Measurements from ENCODE around the gene WDPCP. TPM values are rescaled to one million over a fixed set of nuclear protein-coding genes. Genes with fewer than 3 reads are reported as not detected.
"Not testable (repeated sequence)": the region's sequence is repeated elsewhere in the genome, so short reads cannot be mapped to it uniquely, and the experiment has no call there.

The WDPCP gene
- total and polyA plus RNA-seq, 5 donors from 2014 or later = 2.9 to 9.4 (median 3.9) TPM

- Mint-ChIP-seq H3K27ac (no peak overlapping the region), H3K4me3 (peak overlapping the region in 1 of 4 donors; percentile 21), H3K36me3 (peaks cover 24% of the 10 kb centered on the region), H3K27me3 (no peaks in the 10 kb centered on the region), H3K4me1 (no peaks in the 10 kb centered on the region), H3K9me3 (peaks cover 0 to 17% (median 3%) of the 10 kb centered on the region in 7 donors)
- Histone ChIP-seq H3K27me3 (ENCODE audit: control insufficient read depth, insufficient read depth, low read length) (no peaks in the 10 kb centered on the region), H3K9me3 (ENCODE audit: control insufficient read depth in 2 of 2, low read length in 2 of 2) (no peaks in the 10 kb centered on the region), H3K4me3 (ENCODE audit: low read depth, low read length) (no peak overlapping the region), H3K36me3 (ENCODE audit: control insufficient read depth, insufficient read depth, low read length) (no peaks in the 10 kb centered on the region), H3K27ac (ENCODE audit: insufficient read depth, low read length, poor library complexity, severe bottlenecking) (no peak overlapping the region), H3K4me1 (ENCODE audit: control insufficient read depth, insufficient read depth, low read length, poor library complexity, severe bottlenecking) (no peaks in the 10 kb centered on the region)
- no peak for ATAC-seq (ENCODE audit: low read depth in 2 of 2)
- peak in 2 of 3 donors; percentile 28 to 73 for DNase-seq
Measured at GRCh38 chr2:63424329-63425078, 163.8 kb downstream of the WDPCP start.

- no peak for DNase-seq
- H3K4me3 Mint-ChIP-seq = no peak overlapping the region
- H3K36me3 Mint-ChIP-seq = peaks cover 15% of the 10 kb centered on the region
- Histone ChIP-seq H3K9me3 (ENCODE audit: control insufficient read depth in 2 of 2, low read length in 2 of 2) (no peaks in the 10 kb centered on the region), H3K4me3 (ENCODE audit: low read depth, low read length) (no peak overlapping the region), H3K27me3 (ENCODE audit: control insufficient read depth, insufficient read depth, low read length) (no peaks in the 10 kb centered on the region), H3K27ac (ENCODE audit: insufficient read depth, low read length, poor library complexity, severe bottlenecking) (no peak overlapping the region), H3K4me1 (ENCODE audit: control insufficient read depth, insufficient read depth, low read length, poor library complexity, severe bottlenecking) (no peaks in the 10 kb centered on the region), H3K36me3 (ENCODE audit: control insufficient read depth, insufficient read depth, low read length) (no peaks in the 10 kb centered on the region)
- no peaks in the 10 kb centered on the region for H3K4me1 Mint-ChIP-seq
- no peak overlapping the region for H3K27ac Mint-ChIP-seq
- H3K27me3 Mint-ChIP-seq = no peaks in the 10 kb centered on the region
- H3K9me3 Mint-ChIP-seq = peaks cover 0 to 5% (median 1%) of the 10 kb centered on the region in 7 donors
- no peak for ATAC-seq (ENCODE audit: low read depth in 2 of 2)
Measured at GRCh38 chr2:63422556-63422955, 165.7 kb downstream of the WDPCP start.

GRCh38 chr2:63408530-63408929 is 179.7 kb downstream of the WDPCP start:
- H3K4me3 ChIP-seq (ENCODE audit: low read depth, low read length) = no peak overlapping the region
- no peaks in the 10 kb centered on the region for H3K36me3 ChIP-seq (ENCODE audit: control insufficient read depth, insufficient read depth, low read length)
- ATAC-seq (ENCODE audit: low read depth in 2 of 2) (no peak), DNase-seq (no peak)
- H3K27ac ChIP-seq (ENCODE audit: insufficient read depth, low read length, poor library complexity, severe bottlenecking) = no peak overlapping the region
- Mint-ChIP-seq H3K4me3 (no peak overlapping the region), H3K27ac (no peak overlapping the region), H3K36me3 (no peaks in the 10 kb centered on the region), H3K27me3 (no peaks in the 10 kb centered on the region), H3K4me1 (peaks cover 0 to 2% (median 0%) of the 10 kb centered on the region in 4 donors), H3K9me3 (peaks cover 0 to 2% (median 0%) of the 10 kb centered on the region in 7 donors)
- no peaks in the 10 kb centered on the region for H3K9me3 ChIP-seq (ENCODE audit: control insufficient read depth in 2 of 2, low read length in 2 of 2)
- H3K27me3 ChIP-seq (ENCODE audit: control insufficient read depth, insufficient read depth, low read length) = no peaks in the 10 kb centered on the region
- no peaks in the 10 kb centered on the region for H3K4me1 ChIP-seq (ENCODE audit: control insufficient read depth, insufficient read depth, low read length, poor library complexity, severe bottlenecking)

- Histone ChIP-seq H3K27ac (ENCODE audit: insufficient read depth, low read length, poor library complexity, severe bottlenecking) (no peak overlapping the region), H3K27me3 (ENCODE audit: control insufficient read depth, insufficient read depth, low read length) (no peaks in the 10 kb centered on the region), H3K36me3 (ENCODE audit: control insufficient read depth, insufficient read depth, low read length) (no peaks in the 10 kb centered on the region), H3K9me3 (ENCODE audit: control insufficient read depth in 2 of 2, low read length in 2 of 2) (no peaks in the 10 kb centered on the region), H3K4me1 (ENCODE audit: control insufficient read depth, insufficient read depth, low read length, poor library complexity, severe bottlenecking) (no peaks in the 10 kb centered on the region), H3K4me3 (ENCODE audit: low read depth, low read length) (no peak overlapping the region)
- no peak overlapping the region for H3K27ac Mint-ChIP-seq
- no peak overlapping the region for H3K4me3 Mint-ChIP-seq
- no peaks in the 10 kb centered on the region for H3K27me3 Mint-ChIP-seq
- H3K9me3 Mint-ChIP-seq = peaks cover 0 to 7% (median 0%) of the 10 kb centered on the region in 7 donors
- H3K36me3 Mint-ChIP-seq = peaks cover 12% of the 10 kb centered on the region
- DNase-seq = no peak
- ATAC-seq (ENCODE audit: low read depth in 2 of 2) = no peak
- peaks cover 0 to 2% (median 0%) of the 10 kb centered on the region in 4 donors for H3K4me1 Mint-ChIP-seq
Measured at GRCh38 chr2:63406641-63407040, 181.6 kb downstream of the WDPCP start.

GRCh38 chr2:63403820-63404219 is 184.5 kb downstream of the WDPCP start:
- Histone ChIP-seq H3K27me3 (ENCODE audit: control insufficient read depth, insufficient read depth, low read length) (no peaks in the 10 kb centered on the region), H3K9me3 (ENCODE audit: control insufficient read depth in 2 of 2, low read length in 2 of 2) (no peaks in the 10 kb centered on the region), H3K36me3 (ENCODE audit: control insufficient read depth, insufficient read depth, low read length) (no peaks in the 10 kb centered on the region), H3K4me3 (ENCODE audit: low read depth, low read length) (no peak overlapping the region), H3K4me1 (ENCODE audit: control insufficient read depth, insufficient read depth, low read length, poor library complexity, severe bottlenecking) (no peaks in the 10 kb centered on the region), H3K27ac (ENCODE audit: insufficient read depth, low read length, poor library complexity, severe bottlenecking) (no peak overlapping the region)
- peaks cover 0 to 2% (median 0%) of the 10 kb centered on the region in 4 donors for H3K4me1 Mint-ChIP-seq
- no peak overlapping the region for H3K4me3 Mint-ChIP-seq
- H3K9me3 Mint-ChIP-seq = peaks cover 0 to 7% (median 1%) of the 10 kb centered on the region in 7 donors
- no peak for ATAC-seq (ENCODE audit: low read depth in 2 of 2)
- no peaks in the 10 kb centered on the region for H3K27me3 Mint-ChIP-seq
- no peak for DNase-seq
- H3K27ac Mint-ChIP-seq = no peak overlapping the region
- H3K36me3 Mint-ChIP-seq = peaks cover 12% of the 10 kb centered on the region

GRCh38 chr2:63402889-63403288 is 185.4 kb downstream of the WDPCP start:
- not testable (repeated sequence) for H3K9me3 ChIP-seq (ENCODE audit: control insufficient read depth in 2 of 2, low read length in 2 of 2); H3K27ac Mint-ChIP-seq; H3K4me1 Mint-ChIP-seq; H3K9me3 Mint-ChIP-seq; DNase-seq; H3K27me3 Mint-ChIP-seq; H3K4me3 ChIP-seq (ENCODE audit: low read depth, low read length); H3K4me1 ChIP-seq (ENCODE audit: control insufficient read depth, insufficient read depth, low read length, poor library complexity, severe bottlenecking); H3K4me3 Mint-ChIP-seq; ATAC-seq (ENCODE audit: low read depth in 2 of 2); H3K36me3 ChIP-seq (ENCODE audit: control insufficient read depth, insufficient read depth, low read length); H3K27ac ChIP-seq (ENCODE audit: insufficient read depth, low read length, poor library complexity, severe bottlenecking); H3K27me3 ChIP-seq (ENCODE audit: control insufficient read depth, insufficient read depth, low read length)
- peaks cover 12% of the 10 kb centered on the region for H3K36me3 Mint-ChIP-seq

GRCh38 chr2:63399156-63399555 is 189.1 kb downstream of the WDPCP start:
- Histone ChIP-seq H3K27me3 (ENCODE audit: control insufficient read depth, insufficient read depth, low read length) (no peaks in the 10 kb centered on the region), H3K4me1 (ENCODE audit: control insufficient read depth, insufficient read depth, low read length, poor library complexity, severe bottlenecking) (no peaks in the 10 kb centered on the region), H3K4me3 (ENCODE audit: low read depth, low read length) (no peak overlapping the region), H3K9me3 (ENCODE audit: control insufficient read depth in 2 of 2, low read length in 2 of 2) (no peaks in the 10 kb centered on the region), H3K36me3 (ENCODE audit: control insufficient read depth, insufficient read depth, low read length) (no peaks in the 10 kb centered on the region), H3K27ac (ENCODE audit: insufficient read depth, low read length, poor library complexity, severe bottlenecking) (no peak overlapping the region)
- no peak overlapping the region for H3K27ac Mint-ChIP-seq
- DNase-seq (no peak), ATAC-seq (ENCODE audit: low read depth in 2 of 2) (no peak)
- H3K9me3 Mint-ChIP-seq = peaks cover 0 to 7% (median 5%) of the 10 kb centered on the region in 7 donors
- H3K4me1 Mint-ChIP-seq = no peaks in the 10 kb centered on the region
- H3K27me3 Mint-ChIP-seq = no peaks in the 10 kb centered on the region
- H3K36me3 Mint-ChIP-seq = peaks cover 25% of the 10 kb centered on the region
- no peak overlapping the region for H3K4me3 Mint-ChIP-seq

- no peak for ATAC-seq (ENCODE audit: low read depth in 2 of 2)
- H3K36me3 Mint-ChIP-seq = peaks cover 32% of the 10 kb centered on the region
- H3K4me3 Mint-ChIP-seq = no peak overlapping the region
Measured at GRCh38 chr2:63379451-63379850, 208.8 kb downstream of the WDPCP start.

More at GRCh38 chr2:63379451-63379850, 208.8 kb downstream of the WDPCP start:
- no peak for DNase-seq
- Histone ChIP-seq H3K36me3 (ENCODE audit: control insufficient read depth, insufficient read depth, low read length) (peaks cover 2% of the 10 kb centered on the region), H3K27me3 (ENCODE audit: control insufficient read depth, insufficient read depth, low read length) (no peaks in the 10 kb centered on the region), H3K9me3 (ENCODE audit: control insufficient read depth in 2 of 2, low read length in 2 of 2) (no peaks in the 10 kb centered on the region), H3K4me3 (ENCODE audit: low read depth, low read length) (no peak overlapping the region), H3K27ac (ENCODE audit: insufficient read depth, low read length, poor library complexity, severe bottlenecking) (no peak overlapping the region), H3K4me1 (ENCODE audit: control insufficient read depth, insufficient read depth, low read length, poor library complexity, severe bottlenecking) (no peaks in the 10 kb centered on the region)
- Mint-ChIP-seq H3K9me3 (no peaks in the 10 kb centered on the region), H3K4me1 (peaks cover 0 to 2% (median 0%) of the 10 kb centered on the region in 4 donors), H3K27ac (no peak overlapping the region), H3K27me3 (no peaks in the 10 kb centered on the region)

Measured in CD4-positive, CD25-positive, alpha-beta regulatory T cell (primary cell).